Activated gamma-delta T cell (primary cell): ENCODE data around the gene PTCH2.
"Not testable (repeated sequence)": the region's sequence is repeated elsewhere in the genome, so short reads cannot be mapped to it uniquely, and the experiment has no call there.

Source experiments
- DNase-seq: peaks from one replicate; lab custom pipeline; 2025; lab: John Stamatoyannopoulos, UW

The PTCH2 gene

DNA sequence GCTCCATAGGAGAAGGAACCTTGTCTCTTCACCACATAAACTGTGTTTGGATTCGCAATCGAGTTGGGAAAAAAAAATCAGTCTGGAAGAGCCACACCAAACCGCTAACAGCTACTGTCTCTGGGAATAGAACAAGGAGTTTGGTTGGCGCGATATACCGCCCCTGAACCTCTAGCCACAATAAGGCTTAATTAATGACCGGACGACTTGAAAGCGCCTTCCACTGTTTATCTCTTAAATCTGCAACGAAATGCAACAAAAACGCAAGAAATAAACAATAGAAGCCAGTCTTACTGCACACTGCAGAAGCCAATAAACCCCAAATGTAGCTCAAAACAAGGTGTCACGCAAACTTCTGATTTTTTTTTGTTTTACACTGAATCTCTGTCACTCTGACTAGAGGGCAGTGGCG, 23.9 kb downstream of the PTCH2 start:
- no peak for DNase-seq

DNA sequence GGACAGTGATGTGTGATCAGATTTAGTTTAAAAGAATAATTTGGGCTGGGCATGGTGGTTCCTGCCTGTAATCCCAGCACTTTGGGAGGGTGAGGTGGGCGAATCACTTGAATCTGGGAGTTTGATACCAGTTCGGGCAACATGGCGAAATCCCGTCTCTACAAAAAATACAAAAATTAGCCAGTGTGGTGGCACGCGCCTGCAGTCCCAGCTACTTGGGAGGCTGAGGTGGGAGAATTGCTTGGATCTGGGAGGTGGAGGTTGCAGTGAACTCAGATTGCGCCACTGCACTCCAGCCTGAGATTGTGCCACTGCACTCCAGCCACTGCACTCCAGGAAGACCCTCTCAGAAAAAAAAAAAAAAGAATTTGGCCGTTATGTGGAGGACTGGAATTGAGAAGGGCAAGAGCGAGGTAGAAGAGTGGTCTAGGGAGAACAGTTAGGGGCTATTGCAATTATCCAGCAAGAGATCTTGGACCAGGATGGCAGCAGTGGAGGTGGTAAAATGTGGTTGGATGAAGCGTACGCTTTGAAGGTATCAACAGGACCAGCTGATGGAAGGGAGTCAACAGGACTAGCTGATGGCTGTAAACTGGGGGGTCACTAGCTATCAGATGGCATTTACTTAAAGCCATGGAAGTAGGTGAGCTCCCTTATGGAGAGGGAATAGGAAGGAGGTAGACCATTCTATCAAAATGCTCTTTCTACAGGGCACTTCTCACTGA, 25.1 kb downstream of the PTCH2 start:
- DNase-seq, result no peak

GRCh38 chr1:44817307-44817706, 25.7 kb downstream of the PTCH2 start:
- no peak for DNase-seq

GRCh38 chr1:44815926-44816325, 27.1 kb downstream of the PTCH2 start:
- DNase-seq, result not testable (repeated sequence)

GRCh38 chr1:44812822-44813543, 30.1 kb downstream of the PTCH2 start:
- DNase-seq, result no peak

GRCh38 chr1:44811234-44811633, 31.8 kb downstream of the PTCH2 start:
- DNase-seq, result no peak

GRCh38 chr1:44810762-44811105, 32.3 kb downstream of the PTCH2 start:
- DNase-seq, result not testable (repeated sequence)

- DNase-seq, result no peak
Measured at GRCh38 chr1:44810101-44810761, 32.8 kb downstream of the PTCH2 start.

- no peak for DNase-seq
Measured at GRCh38 chr1:44808938-44809917, 33.8 kb downstream of the PTCH2 start.

DNA sequence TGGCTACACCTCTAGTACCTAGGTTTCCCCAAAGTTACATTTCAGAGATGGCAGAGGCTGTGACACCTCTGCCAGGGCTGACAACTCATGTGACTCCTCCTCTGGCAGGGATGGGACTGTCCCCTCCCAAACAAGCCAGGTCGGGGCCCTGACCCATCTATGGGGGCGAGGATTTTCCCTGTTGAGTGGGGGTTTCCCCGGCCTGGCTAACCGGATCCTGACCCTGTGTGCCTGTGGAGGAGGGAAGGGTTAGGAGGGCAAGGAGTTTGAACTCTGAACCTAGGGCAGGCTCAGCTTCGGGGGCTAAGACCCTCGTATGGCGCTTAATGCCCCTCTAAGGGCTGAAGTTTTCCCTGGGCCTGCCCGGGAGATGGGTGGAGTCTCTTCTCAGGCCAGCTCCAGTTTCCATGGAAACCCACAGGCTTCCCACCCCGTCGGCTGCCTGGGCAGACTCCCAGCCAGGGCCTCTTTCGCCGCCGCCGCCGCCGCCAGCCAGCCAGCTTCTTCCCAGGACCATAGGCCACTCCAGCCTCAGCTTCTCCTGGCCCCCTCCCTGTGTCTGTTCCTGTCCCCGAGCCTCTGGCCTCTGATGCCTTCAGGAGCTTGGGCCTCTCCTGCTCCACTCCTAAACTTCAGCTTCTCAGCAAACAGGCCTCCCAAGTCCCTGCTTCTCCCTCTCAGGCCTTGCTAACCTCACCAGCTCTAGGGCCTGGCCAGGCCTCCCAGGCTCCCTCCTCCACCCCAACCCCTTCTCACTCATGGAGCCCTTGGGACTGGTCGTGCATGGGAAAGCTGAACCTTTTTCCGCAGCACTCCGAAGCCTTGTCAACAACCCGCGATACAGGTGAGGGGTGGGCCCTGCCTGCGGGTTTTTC, 34.8 kb downstream of the PTCH2 start, which contains the start of gene BTBD19:
BTBD19 (plus strand) TSS at position 461 of the 875 bp plus-strand sequence; CDS start at position 759, 298 bp downstream.
- DNase-seq, result no peak

GRCh38 chr1:44807364-44808062, 35.5 kb downstream of the PTCH2 start:
- DNase-seq, result peak; percentile 50

DNA sequence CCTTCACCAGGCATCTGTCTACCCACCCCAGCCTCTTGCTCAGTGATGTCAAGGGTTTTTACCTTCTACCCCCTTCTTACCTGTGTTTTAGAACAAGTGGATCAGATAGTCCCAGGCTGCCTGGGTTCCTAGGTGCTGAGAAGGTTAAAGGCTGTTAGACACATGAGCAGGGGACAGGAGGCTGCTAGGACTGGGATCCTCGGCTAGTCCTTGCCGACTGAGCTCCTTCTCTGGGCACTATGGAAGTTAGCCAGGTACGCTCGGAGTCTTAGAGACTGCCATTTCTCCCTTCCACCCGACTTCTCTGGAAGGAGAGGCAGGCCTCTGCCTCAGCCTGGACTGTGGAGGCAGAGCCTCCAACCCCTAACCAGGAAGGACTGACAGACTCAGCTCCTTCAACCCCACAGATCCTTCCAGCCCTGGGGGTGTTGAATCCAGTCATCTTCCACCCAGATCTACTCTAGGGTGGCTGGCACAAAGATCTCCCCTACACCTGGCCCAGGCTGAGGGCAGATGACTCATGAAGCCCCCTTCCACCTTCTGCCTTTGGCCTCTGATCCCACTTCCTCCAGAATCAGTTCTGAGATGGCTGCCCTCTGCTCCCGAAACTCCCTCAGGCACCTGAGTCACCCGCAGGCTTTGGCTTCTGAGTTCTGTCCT, 36.2 kb downstream of the PTCH2 start, which contains the start of gene DYNLT4:
DYNLT4 (minus strand) TSS at position 648 of the 660 bp plus-strand sequence. CDS start 683 bp downstream, outside the sequence.
- no peak for DNase-seq

- peak; percentile 38 for DNase-seq
Measured at GRCh38 chr1:44806025-44806703, 36.9 kb downstream of the PTCH2 start.

DNA sequence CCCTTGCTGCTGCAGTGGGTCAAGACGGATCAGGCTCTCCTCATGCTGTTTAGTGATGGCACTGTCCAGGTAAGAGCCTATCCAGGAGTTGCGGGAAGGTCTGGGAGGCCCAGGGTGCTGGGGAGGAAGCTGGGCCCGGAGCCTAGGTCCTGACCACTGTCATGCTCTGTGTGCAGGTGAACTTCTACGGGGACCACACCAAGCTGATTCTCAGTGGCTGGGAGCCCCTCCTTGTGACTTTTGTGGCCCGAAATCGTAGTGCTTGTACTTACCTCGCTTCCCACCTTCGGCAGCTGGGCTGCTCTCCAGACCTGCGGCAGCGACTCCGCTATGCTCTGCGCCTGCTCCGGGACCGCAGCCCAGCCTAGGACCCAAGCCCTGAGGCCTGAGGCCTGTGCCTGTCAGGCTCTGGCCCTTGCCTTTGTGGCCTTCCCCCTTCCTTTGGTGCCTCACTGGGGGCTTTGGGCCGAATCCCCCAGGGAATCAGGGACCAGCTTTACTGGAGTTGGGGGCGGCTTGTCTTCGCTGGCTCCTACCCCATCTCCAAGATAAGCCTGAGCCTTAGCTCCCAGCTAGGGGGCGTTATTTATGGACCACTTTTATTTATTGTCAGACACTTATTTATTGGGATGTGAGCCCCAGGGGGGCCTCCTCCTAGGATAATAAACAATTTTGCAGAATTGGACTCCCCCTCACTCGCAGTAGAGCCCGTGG, 37.6 kb downstream of the PTCH2 start:
- DNase-seq, result no peak

GRCh38 chr1:44803312-44804095, 39.5 kb downstream of the PTCH2 start:
- no peak for DNase-seq

GRCh38 chr1:44803062-44803311, 40.1 kb downstream of the PTCH2 start:
- DNase-seq, result no peak

- no peak for DNase-seq
Measured at GRCh38 chr1:44802306-44803061, 40.6 kb downstream of the PTCH2 start.
